A549 (cell line): ENCODE results near the gene ARMC9.

ENCODE experiments used
- BHLHE40 ChIP-seq: IDR thresholded peaks from 2 replicates; pipeline ENCODE4 v1.6.1; 2012; ENCODE audit warnings: low read depth, low read length, inconsistent platforms
- CTCF ChIP-seq: fragments of >200 bp; sonication (Bioruptor Twin); formaldehyde crosslinking; IDR thresholded peaks from 3 replicates; pipeline ENCODE4 v1.5.1; 2016
- MAX ChIP-seq: IDR thresholded peaks from 2 replicates; pipeline ENCODE4 v1.6.1; 2012
- RCOR1 ChIP-seq: fragments of 150-350 bp; IDR thresholded peaks from 2 replicates; pipeline ENCODE4 v1.6.1; 2014; ENCODE audit warnings: antibody characterized with exemption, low read length, low read depth

GRCh38 chr2:231411237-231411636, 212.8 kb downstream of the ARMC9 start:
- TF ChIP-seq BHLHE40 (no peak), CTCF (no peak), MAX (no peak), RCOR1 (no peak)
